ENCODE data around the gene DXO. TPM values are rescaled to one million over a fixed set of nuclear protein-coding genes. Genes with fewer than 3 reads are reported as not detected.

DXO gene
- total RNA-seq, 1 donor from 2014 or later = 13.2 TPM

GRCh38 chr6:31930962-31931361, 41.0 kb downstream of the DXO start:
- DNase-seq (ENCODE audit: low spot score) = no peak

GRCh38 chr6:31928672-31928939, 43.3 kb downstream of the DXO start:
- no peak for DNase-seq (ENCODE audit: low spot score)

GRCh38 chr6:31927863-31928671, 43.9 kb downstream of the DXO start:
- no peak for DNase-seq (ENCODE audit: low spot score)

- no peak for DNase-seq (ENCODE audit: low spot score)
These were observed 44.6 kb downstream of the DXO start, which contains the start of gene C2 for GRCh38 chr6:31927242-31927862. TSS of gene C2 (plus strand) at chr6:31927717. CDS start at chr6:31927753, 36 bp downstream.

- DNase-seq (ENCODE audit: low spot score) = no peak
These were observed 49.0 kb downstream of the DXO start for GRCh38 chr6:31922942-31923341.

GRCh38 chr6:31920811-31921210, 51.1 kb downstream of the DXO start:
- peak; percentile 44 for DNase-seq (ENCODE audit: low spot score)

Other genes starting within 250 kb of the DXO start
- 3.1 TPM for gene MPIG6B, start 248.8 kb downstream of the DXO start, total RNA-seq (ENCODE audit: insufficient read depth, low replicate concordance)
- gene DDAH2, start 242.8 kb downstream of the DXO start, total RNA-seq (ENCODE audit: insufficient read depth, low replicate concordance) = 87.4 TPM
- gene CLIC1, start 235.6 kb downstream of the DXO start, total RNA-seq (ENCODE audit: insufficient read depth, low replicate concordance) = 203 TPM
- 8.2 TPM for gene MSH5, start 232.1 kb downstream of the DXO start, total RNA-seq (ENCODE audit: insufficient read depth, low replicate concordance)
- gene SAPCD1, start 209.5 kb downstream of the DXO start, total RNA-seq (ENCODE audit: insufficient read depth, low replicate concordance) = not detected
- not detected for gene VWA7, start 194.8 kb downstream of the DXO start, total RNA-seq (ENCODE audit: insufficient read depth, low replicate concordance)
- 18.8 TPM for gene VARS1, start 176.4 kb downstream of the DXO start, total RNA-seq (ENCODE audit: insufficient read depth, low replicate concordance)
- gene LSM2, start 165.2 kb downstream of the DXO start, total RNA-seq (ENCODE audit: insufficient read depth, low replicate concordance) = 28.9 TPM
- 1.4 TPM for gene HSPA1L, start 156.9 kb downstream of the DXO start, total RNA-seq (ENCODE audit: insufficient read depth, low replicate concordance)
- 84.7 TPM for gene HSPA1A, start 156.6 kb downstream of the DXO start, total RNA-seq (ENCODE audit: insufficient read depth, low replicate concordance)
- 37.3 TPM for gene HSPA1B, start 144.4 kb downstream of the DXO start, total RNA-seq (ENCODE audit: insufficient read depth, low replicate concordance)
- 47.9 TPM for gene NEU1, start 109.3 kb downstream of the DXO start, total RNA-seq (ENCODE audit: insufficient read depth, low replicate concordance)
- 0.96 TPM for gene SLC44A4, start 93.1 kb downstream of the DXO start, total RNA-seq (ENCODE audit: insufficient read depth, low replicate concordance)
- gene EHMT2, start 74.4 kb downstream of the DXO start, total RNA-seq (ENCODE audit: insufficient read depth, low replicate concordance) = 33.9 TPM
- 1.9 TPM for gene ZBTB12, start 70.1 kb downstream of the DXO start, total RNA-seq (ENCODE audit: insufficient read depth, low replicate concordance)
- 27.0 TPM for gene C2, start 44.4 kb downstream of the DXO start, total RNA-seq (ENCODE audit: insufficient read depth, low replicate concordance)
- gene CFB, start 26.0 kb downstream of the DXO start, total RNA-seq (ENCODE audit: insufficient read depth, low replicate concordance) = 34.7 TPM
- 54.9 TPM for gene NELFE, start 13.2 kb downstream of the DXO start, total RNA-seq (ENCODE audit: insufficient read depth, low replicate concordance)
- 34.7 TPM for gene SKIC2, start 13.0 kb downstream of the DXO start, total RNA-seq (ENCODE audit: insufficient read depth, low replicate concordance)
- 26.2 TPM for gene C4A, start 9.9 kb upstream of the DXO start, total RNA-seq (ENCODE audit: insufficient read depth, low replicate concordance)
- gene C4B, start 42.7 kb upstream of the DXO start, total RNA-seq (ENCODE audit: insufficient read depth, low replicate concordance) = 32.3 TPM
- not detected for gene CYP21A2, start 66.3 kb upstream of the DXO start, total RNA-seq (ENCODE audit: insufficient read depth, low replicate concordance)
- gene TNXB, start 137.2 kb upstream of the DXO start, total RNA-seq (ENCODE audit: insufficient read depth, low replicate concordance) = 24.1 TPM
- gene ATF6B, start 156.1 kb upstream of the DXO start, total RNA-seq (ENCODE audit: insufficient read depth, low replicate concordance) = 14.4 TPM
- gene FKBPL, start 158.2 kb upstream of the DXO start, total RNA-seq (ENCODE audit: insufficient read depth, low replicate concordance) = 1.2 TPM
- 1.2 TPM for gene PRRT1, start 179.8 kb upstream of the DXO start, total RNA-seq (ENCODE audit: insufficient read depth, low replicate concordance)
- 9.6 TPM for gene PPT2, start 182.0 kb upstream of the DXO start, total RNA-seq (ENCODE audit: insufficient read depth, low replicate concordance)
- gene EGFL8, start 192.5 kb upstream of the DXO start, total RNA-seq (ENCODE audit: insufficient read depth, low replicate concordance) = 1.9 TPM
- 11.1 TPM for gene AGPAT1, start 203.9 kb upstream of the DXO start, total RNA-seq (ENCODE audit: insufficient read depth, low replicate concordance)
- gene RNF5, start 206.3 kb upstream of the DXO start, total RNA-seq (ENCODE audit: insufficient read depth, low replicate concordance) = 29.4 TPM
- 2.9 TPM for gene AGER, start 212.1 kb upstream of the DXO start, total RNA-seq (ENCODE audit: insufficient read depth, low replicate concordance)
- gene PBX2, start 218.1 kb upstream of the DXO start, total RNA-seq (ENCODE audit: insufficient read depth, low replicate concordance) = 42.6 TPM
- 1.2 TPM for gene GPSM3, start 220.5 kb upstream of the DXO start, total RNA-seq (ENCODE audit: insufficient read depth, low replicate concordance)

All from umbilical cord (tissue), 2 donors.